Measurements from ENCODE around the gene FAM53C. TPM values are rescaled to one million over a fixed set of nuclear protein-coding genes. Genes with fewer than 3 reads are reported as not detected.
A peak's percentile ranks its signal among the peaks of the same experiment; 100 is the strongest.
"Not testable (repeated sequence)": the region's sequence is repeated elsewhere in the genome, so short reads cannot be mapped to it uniquely, and the experiment has no call there.

Gene FAM53C
- total RNA-seq, 4 donors from 2014 or later = 15.2 to 19.9 (median 17.2) TPM

- DNase-seq (ENCODE audit: low spot score in 2 of 2) = peak in 1 of 2 donors; percentile 70
- H3K4me3 ChIP-seq (ENCODE audit: low read depth, poor library complexity, severe bottlenecking) = no peak overlapping the region
- no peak for TF ChIP-seq CTCF (IDR thresholded peaks at IDR 0.05)
- TF ChIP-seq POLR2A (IDR thresholded peaks at IDR 0.05) = no peak
- intact Hi-C loops (cut with DNase I; ENCODE audit: low total_unique reads) = no loop called here
- WGBS, 2 donors = 76 to 88% methylated on average over 3 of the region's 3 CpGs
Measured at GRCh38 chr5:138316355-138316754, 21.7 kb upstream of the FAM53C start.

- H3K4me3 ChIP-seq (ENCODE audit: low read depth, poor library complexity, severe bottlenecking); intact Hi-C loops (cut with DNase I; ENCODE audit: low total_unique reads): not testable (repeated sequence)
- 93 to 94% methylated on average over 4 of the region's 4 CpGs for WGBS, 2 donors
- DNase-seq (ENCODE audit: low spot score in 2 of 2) = peak in 1 of 2 donors; percentile 23
Measured at GRCh38 chr5:138318211-138318610, 19.9 kb upstream of the FAM53C start.

- no peak for DNase-seq (ENCODE audit: low spot score in 2 of 2)
- intact Hi-C loops (cut with DNase I; ENCODE audit: low total_unique reads) = no loop called here
- H3K4me3 ChIP-seq (ENCODE audit: low read depth, poor library complexity, severe bottlenecking) = peak overlapping the region; percentile 26
- 3 to 4% methylated on average over 12 of the region's 12 CpGs for WGBS, 2 donors
- TF ChIP-seq POLR2A (IDR thresholded peaks at IDR 0.05) (no peak), CTCF (IDR thresholded peaks at IDR 0.05) (no peak)
Measured at GRCh38 chr5:138330813-138331448, 7.1 kb upstream of the FAM53C start.

GRCh38 chr5:138331449-138332368 is 6.4 kb upstream of the FAM53C start, which contains the start of gene CDC25C:
TSS of gene CDC25C (minus strand) at chr5:138331804. CDS start at chr5:138331180, 624 bp downstream.
- H3K4me3 ChIP-seq (ENCODE audit: low read depth, poor library complexity, severe bottlenecking) = peak within 1 kb of the TSS; percentile 26
- TF ChIP-seq POLR2A (IDR thresholded peaks at IDR 0.05) = no peak
- TF ChIP-seq CTCF (IDR thresholded peaks at IDR 0.05) = no peak
- DNase-seq (ENCODE audit: low spot score in 2 of 2) = peak; percentile 99
- 0 to 1% methylated on average over 55 of the region's 55 CpGs for WGBS, 2 donors
- intact Hi-C loops (cut with DNase I; ENCODE audit: low total_unique reads) = no loop called here

- DNase-seq (ENCODE audit: low spot score in 2 of 2) = no peak
- 49 to 64% methylated on average over 3 of the region's 3 CpGs for WGBS, 2 donors
- intact Hi-C loops (cut with DNase I; ENCODE audit: low total_unique reads) = no loop called here
- no peak for TF ChIP-seq CTCF (IDR thresholded peaks at IDR 0.05)
- no peak overlapping the region for H3K4me3 ChIP-seq (ENCODE audit: low read depth, poor library complexity, severe bottlenecking)
Measured at GRCh38 chr5:138334867-138335447, 3.1 kb upstream of the FAM53C start.
